ENCODE results near the gene LYPD5.
A peak's percentile ranks its signal among the peaks of the same experiment; 100 is the strongest.
"Not testable (repeated sequence)": the region's sequence is repeated elsewhere in the genome, so short reads cannot be mapped to it uniquely, and the experiment has no call there.

LYPD5 gene

GRCh38 chr19:43806401-43806800, 4.2 kb upstream of the LYPD5 start:
- DNase-seq (ENCODE audit: extremely low read depth in 1 of 2, low read depth in 1 of 2), result not testable (repeated sequence)

- DNase-seq (ENCODE audit: extremely low read depth in 1 of 2, low read depth in 1 of 2), result no peak
These were observed 2.2 kb upstream of the LYPD5 start for GRCh38 chr19:43804432-43804831.

- no peak for DNase-seq (ENCODE audit: extremely low read depth in 1 of 2, low read depth in 1 of 2)
These were observed 2.6 kb downstream of the LYPD5 start for GRCh38 chr19:43799502-43800142.

GRCh38 chr19:43798546-43799409, 3.5 kb downstream of the LYPD5 start:
- DNase-seq (ENCODE audit: extremely low read depth in 1 of 2, low read depth in 1 of 2), result peak in 1 of 2 donors; percentile 77

GRCh38 chr19:43798026-43798545, 4.2 kb downstream of the LYPD5 start:
- DNase-seq (ENCODE audit: extremely low read depth in 1 of 2, low read depth in 1 of 2), result no peak

GRCh38 chr19:43797556-43797955, 4.7 kb downstream of the LYPD5 start:
- DNase-seq (ENCODE audit: extremely low read depth in 1 of 2, low read depth in 1 of 2), result no peak

- DNase-seq (ENCODE audit: extremely low read depth in 1 of 2, low read depth in 1 of 2), result no peak
These were observed 5.1 kb downstream of the LYPD5 start for GRCh38 chr19:43797118-43797517.

- no peak for DNase-seq (ENCODE audit: extremely low read depth in 1 of 2, low read depth in 1 of 2)
These were observed 11.7 kb downstream of the LYPD5 start for GRCh38 chr19:43790587-43790986.

GRCh38 chr19:43789029-43789428, 13.2 kb downstream of the LYPD5 start:
- no peak for DNase-seq (ENCODE audit: extremely low read depth in 1 of 2, low read depth in 1 of 2)

- no peak for DNase-seq (ENCODE audit: extremely low read depth in 1 of 2, low read depth in 1 of 2)
These were observed 15.6 kb downstream of the LYPD5 start for GRCh38 chr19:43786665-43787064.

GRCh38 chr19:43784981-43785808, 17.1 kb downstream of the LYPD5 start:
- DNase-seq (ENCODE audit: extremely low read depth in 1 of 2, low read depth in 1 of 2), result no peak

GRCh38 chr19:43784241-43784980, 17.8 kb downstream of the LYPD5 start:
- peak in 1 of 2 donors; percentile 60 for DNase-seq (ENCODE audit: extremely low read depth in 1 of 2, low read depth in 1 of 2)

GRCh38 chr19:43783636-43784035, 18.6 kb downstream of the LYPD5 start:
- no peak for DNase-seq (ENCODE audit: extremely low read depth in 1 of 2, low read depth in 1 of 2)

- no peak for DNase-seq (ENCODE audit: extremely low read depth in 1 of 2, low read depth in 1 of 2)
These were observed 19.5 kb downstream of the LYPD5 start for GRCh38 chr19:43782689-43783231.

- no peak for DNase-seq (ENCODE audit: extremely low read depth in 1 of 2, low read depth in 1 of 2)
These were observed 20.0 kb downstream of the LYPD5 start for GRCh38 chr19:43782311-43782660.

- DNase-seq (ENCODE audit: extremely low read depth in 1 of 2, low read depth in 1 of 2), result peak in 1 of 2 donors; percentile 63
These were observed 20.5 kb downstream of the LYPD5 start for GRCh38 chr19:43781630-43782310.

- peak; percentile 53 to 82 for DNase-seq (ENCODE audit: extremely low read depth in 1 of 2, low read depth in 1 of 2)
These were observed 21.3 kb downstream of the LYPD5 start, which contains the start of gene KCNN4 for GRCh38 chr19:43780706-43781525. Gene KCNN4 (minus strand): TSS chr19:43780973. CDS start chr19:43780861, 112 bp downstream.

- DNase-seq (ENCODE audit: extremely low read depth in 1 of 2, low read depth in 1 of 2), result no peak
These were observed 22.4 kb downstream of the LYPD5 start for GRCh38 chr19:43779820-43780219.

All from stimulated activated CD8-positive, alpha-beta memory T cell treated with anti-CD3 and anti-CD28 coated beads, Interleukin-7, amount 100 ng/mL, for 48 hours (primary cell).